SK-N-SH treated with all-trans-retinoic acid at 6 μM for 48 hours (cell line): Measurements from ENCODE around the gene CACNA1B.

Experiments used
- ATAC-seq: fragments of 200-7000 bp; cut with Tn5 transposase; 3 replicates; pipeline ENCODE4 v1.9.1; 2020; ENCODE audit warnings: mild to moderate bottlenecking, moderate library complexity
- ARNTL ChIP-seq: fragments of 450-650 bp; formaldehyde crosslinking; IDR thresholded peaks from 2 replicates; pipeline ENCODE4 v1.5.0; 2020; ENCODE audit warnings: low read depth, mild to moderate bottlenecking, moderate library complexity, borderline replicate concordance
- BACH2 ChIP-seq: fragments of 250-450 bp; sonication (Bioruptor Pico); IDR thresholded peaks from 2 replicates; pipeline ENCODE4 v1.9.0; 2021; ENCODE audit warnings: mild to moderate bottlenecking, borderline replicate concordance
- CSDC2 ChIP-seq: fragments of 250-450 bp; sonication (Bioruptor Pico); IDR thresholded peaks from 2 replicates; pipeline ENCODE4 v1.5.0; 2020; ENCODE audit warnings: mild to moderate bottlenecking, moderate library complexity
- ESRRG ChIP-seq: fragments of 250-450 bp; sonication (Bioruptor Pico); IDR thresholded peaks from 2 replicates; pipeline ENCODE4 v1.6.1; 2021; ENCODE audit warnings: mild to moderate bottlenecking
- ISL1 ChIP-seq: fragments of 250-450 bp; sonication (Bioruptor Pico); IDR thresholded peaks from 2 replicates; pipeline ENCODE4 v2.1.2; 2022; ENCODE audit warnings: mild to moderate bottlenecking, moderate library complexity
- OSR1 ChIP-seq: fragments of 250-450 bp; sonication (Bioruptor Pico); IDR thresholded peaks from 2 replicates; pipeline ENCODE4 v1.8.0; 2022; ENCODE audit warnings: moderate library complexity, mild to moderate bottlenecking, inconsistent platforms
- PPARA ChIP-seq: fragments of 250-450 bp; sonication (Bioruptor Pico); IDR thresholded peaks from 2 replicates; pipeline ENCODE4 v1.5.0; 2020; ENCODE audit warnings: mild to moderate bottlenecking, borderline replicate concordance
- RARB ChIP-seq: fragments of 250-450 bp; sonication (Bioruptor Pico); IDR thresholded peaks from 2 replicates; pipeline ENCODE4 v1.8.0; 2021; ENCODE audit warnings: mild to moderate bottlenecking, moderate library complexity
- SNAI2 ChIP-seq: fragments of 250-450 bp; sonication (Bioruptor Pico); IDR thresholded peaks from 2 replicates; pipeline ENCODE4 v1.5.0; 2020; ENCODE audit warnings: mild to moderate bottlenecking, moderate library complexity
- TCF4 ChIP-seq: fragments of 250-450 bp; sonication (Bioruptor Pico); IDR thresholded peaks from 2 replicates; pipeline ENCODE4 v1.8.0; 2021; ENCODE audit warnings: mild to moderate bottlenecking, moderate library complexity, borderline replicate concordance
- TOX ChIP-seq: fragments of 250-450 bp; sonication (Bioruptor Pico); IDR thresholded peaks from 2 replicates; pipeline ENCODE4 v1.8.0; 2021; ENCODE audit warnings: mild to moderate bottlenecking, moderate library complexity, borderline replicate concordance
- ZC3H10 ChIP-seq: fragments of 250-450 bp; sonication (Bioruptor Pico); IDR thresholded peaks from 2 replicates; pipeline ENCODE4 v1.5.1; 2021; ENCODE audit warnings: mild to moderate bottlenecking, moderate library complexity
- ZFP3 ChIP-seq: fragments of 250-450 bp; sonication (Bioruptor Pico); IDR thresholded peaks from 2 replicates; pipeline ENCODE4 v1.5.0; 2020; ENCODE audit warnings: mild to moderate bottlenecking, moderate library complexity
- ZFP30 ChIP-seq: fragments of 450-650 bp; formaldehyde crosslinking; IDR thresholded peaks from 2 replicates; pipeline ENCODE4 v1.5.0; 2022; ENCODE audit warnings: mild to moderate bottlenecking, moderate library complexity
- ZNF565 ChIP-seq: fragments of 450-650 bp; formaldehyde crosslinking; conservative IDR thresholded peaks from 2 replicates; pipeline ENCODE4 v1.5.0; 2020; ENCODE audit warnings: low read depth, mild to moderate bottlenecking, moderate library complexity
- ZNF70 ChIP-seq: fragments of 450-650 bp; formaldehyde crosslinking; IDR thresholded peaks from 2 replicates; pipeline ENCODE4 v1.5.0; 2020; ENCODE audit warnings: mild to moderate bottlenecking, moderate library complexity
- ZNF8 ChIP-seq: fragments of 450-650 bp; formaldehyde crosslinking; IDR thresholded peaks from 2 replicates; pipeline ENCODE4 v1.5.0; 2020; ENCODE audit warnings: mild to moderate bottlenecking, moderate library complexity
- TF ChIP-seq, protein P1 (sequence below): fragments of 250-450 bp; sonication (Bioruptor Pico); IDR thresholded peaks from 2 replicates; pipeline ENCODE4 v1.5.1; 2020; ENCODE audit warnings: low read depth, mild to moderate bottlenecking, moderate library complexity
- TF ChIP-seq, protein P2 (sequence below): fragments of 250-450 bp; sonication (Bioruptor Pico); IDR thresholded peaks from 2 replicates; pipeline ENCODE4 v1.5.1; 2021; ENCODE audit warnings: mild to moderate bottlenecking, moderate library complexity
- TF ChIP-seq, protein P3 (sequence below): fragments of 250-450 bp; sonication (Bioruptor Pico); IDR thresholded peaks from 2 replicates; pipeline ENCODE4 v1.8.0; 2021; ENCODE audit warnings: low read depth, mild to moderate bottlenecking, moderate library complexity, borderline replicate concordance
- TF ChIP-seq, protein P4 (sequence below): fragments of 250-450 bp; sonication (Bioruptor Pico); IDR thresholded peaks from 2 replicates; pipeline ENCODE4 v1.8.0; 2020; ENCODE audit warnings: mild to moderate bottlenecking, moderate library complexity, borderline replicate concordance
- TF ChIP-seq, protein P5 (sequence below): fragments of 250-450 bp; sonication (Bioruptor Pico); IDR thresholded peaks from 2 replicates; pipeline ENCODE4 v1.5.0; 2020; ENCODE audit warnings: mild to moderate bottlenecking, moderate library complexity

Gene CACNA1B

DNA sequence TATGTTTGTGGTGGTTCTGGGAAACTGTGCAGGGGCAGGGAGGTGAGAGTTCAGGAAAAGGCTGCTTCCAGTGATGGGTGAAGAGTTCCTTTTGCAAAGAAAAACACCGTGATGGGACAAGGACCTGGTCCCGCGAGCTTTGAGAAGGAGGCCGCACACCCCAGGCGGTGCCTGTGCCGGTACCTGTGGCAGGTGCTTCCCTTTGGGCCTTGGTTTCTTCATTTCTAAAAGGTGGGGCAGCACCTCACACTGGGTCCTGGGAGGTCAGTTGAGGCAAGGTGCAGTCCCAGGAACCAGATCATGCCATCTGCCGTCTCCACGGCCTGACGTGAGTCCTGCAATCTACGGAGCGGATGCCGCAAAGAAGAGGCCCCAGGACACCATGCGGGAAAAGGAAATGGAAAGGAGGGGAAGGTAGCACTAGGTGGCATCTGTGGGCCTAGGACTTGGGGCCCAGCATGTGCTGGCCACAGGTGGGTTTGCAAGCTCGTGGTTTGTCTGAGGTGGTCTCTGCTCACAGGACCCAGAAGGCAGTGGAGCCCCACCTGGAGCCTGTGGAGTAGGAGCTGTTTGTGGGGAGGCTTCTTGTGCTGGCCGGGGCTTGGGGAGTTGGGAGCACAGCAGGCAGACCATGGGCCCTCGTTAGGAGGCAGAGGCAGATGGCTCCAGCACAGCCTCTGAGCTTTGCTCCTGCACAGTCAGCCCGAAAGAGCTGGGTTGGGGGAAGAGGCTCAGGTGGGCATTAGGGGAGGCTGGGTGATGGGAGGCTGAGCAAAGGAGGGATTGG lies 131.6 kb downstream of the CACNA1B start:
- TF ChIP-seq CSDC2 (CRISPR knock-in tag) (no peak), OSR1 (CRISPR knock-in tag) (no peak), ESRRG (CRISPR knock-in tag) (no peak), ZNF8 (no peak), ZFP3 (CRISPR knock-in tag) (no peak), ZFP30 (CRISPR knock-in tag) (no peak), SNAI2 (CRISPR knock-in tag) (no peak), ZNF70 (CRISPR knock-in tag) (no peak), ARNTL (CRISPR knock-in tag) (no peak), RARB (CRISPR knock-in tag) (no peak)
- TF ChIP-seq, protein P1, sequence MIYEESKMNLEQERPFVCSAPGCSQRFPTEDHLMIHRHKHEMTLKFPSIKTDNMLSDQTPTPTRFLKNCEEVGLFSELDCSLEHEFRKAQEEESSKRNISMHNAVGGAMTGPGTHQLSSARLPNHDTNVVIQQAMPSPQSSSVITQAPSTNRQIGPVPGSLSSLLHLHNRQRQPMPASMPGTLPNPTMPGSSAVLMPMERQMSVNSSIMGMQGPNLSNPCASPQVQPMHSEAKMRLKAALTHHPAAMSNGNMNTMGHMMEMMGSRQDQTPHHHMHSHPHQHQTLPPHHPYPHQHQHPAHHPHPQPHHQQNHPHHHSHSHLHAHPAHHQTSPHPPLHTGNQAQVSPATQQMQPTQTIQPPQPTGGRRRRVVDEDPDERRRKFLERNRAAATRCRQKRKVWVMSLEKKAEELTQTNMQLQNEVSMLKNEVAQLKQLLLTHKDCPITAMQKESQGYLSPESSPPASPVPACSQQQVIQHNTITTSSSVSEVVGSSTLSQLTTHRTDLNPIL (CRISPR knock-in tag), result no peak
- TF ChIP-seq, protein P2, sequence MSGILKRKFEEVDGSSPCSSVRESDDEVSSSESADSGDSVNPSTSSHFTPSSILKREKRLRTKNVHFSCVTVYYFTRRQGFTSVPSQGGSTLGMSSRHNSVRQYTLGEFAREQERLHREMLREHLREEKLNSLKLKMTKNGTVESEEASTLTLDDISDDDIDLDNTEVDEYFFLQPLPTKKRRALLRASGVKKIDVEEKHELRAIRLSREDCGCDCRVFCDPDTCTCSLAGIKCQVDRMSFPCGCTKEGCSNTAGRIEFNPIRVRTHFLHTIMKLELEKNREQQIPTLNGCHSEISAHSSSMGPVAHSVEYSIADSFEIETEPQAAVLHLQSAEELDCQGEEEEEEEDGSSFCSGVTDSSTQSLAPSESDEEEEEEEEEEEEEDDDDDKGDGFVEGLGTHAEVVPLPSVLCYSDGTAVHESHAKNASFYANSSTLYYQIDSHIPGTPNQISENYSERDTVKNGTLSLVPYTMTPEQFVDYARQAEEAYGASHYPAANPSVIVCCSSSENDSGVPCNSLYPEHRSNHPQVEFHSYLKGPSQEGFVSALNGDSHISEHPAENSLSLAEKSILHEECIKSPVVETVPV (CRISPR knock-in tag), result no peak
- ATAC-seq, result no peak

DNA sequence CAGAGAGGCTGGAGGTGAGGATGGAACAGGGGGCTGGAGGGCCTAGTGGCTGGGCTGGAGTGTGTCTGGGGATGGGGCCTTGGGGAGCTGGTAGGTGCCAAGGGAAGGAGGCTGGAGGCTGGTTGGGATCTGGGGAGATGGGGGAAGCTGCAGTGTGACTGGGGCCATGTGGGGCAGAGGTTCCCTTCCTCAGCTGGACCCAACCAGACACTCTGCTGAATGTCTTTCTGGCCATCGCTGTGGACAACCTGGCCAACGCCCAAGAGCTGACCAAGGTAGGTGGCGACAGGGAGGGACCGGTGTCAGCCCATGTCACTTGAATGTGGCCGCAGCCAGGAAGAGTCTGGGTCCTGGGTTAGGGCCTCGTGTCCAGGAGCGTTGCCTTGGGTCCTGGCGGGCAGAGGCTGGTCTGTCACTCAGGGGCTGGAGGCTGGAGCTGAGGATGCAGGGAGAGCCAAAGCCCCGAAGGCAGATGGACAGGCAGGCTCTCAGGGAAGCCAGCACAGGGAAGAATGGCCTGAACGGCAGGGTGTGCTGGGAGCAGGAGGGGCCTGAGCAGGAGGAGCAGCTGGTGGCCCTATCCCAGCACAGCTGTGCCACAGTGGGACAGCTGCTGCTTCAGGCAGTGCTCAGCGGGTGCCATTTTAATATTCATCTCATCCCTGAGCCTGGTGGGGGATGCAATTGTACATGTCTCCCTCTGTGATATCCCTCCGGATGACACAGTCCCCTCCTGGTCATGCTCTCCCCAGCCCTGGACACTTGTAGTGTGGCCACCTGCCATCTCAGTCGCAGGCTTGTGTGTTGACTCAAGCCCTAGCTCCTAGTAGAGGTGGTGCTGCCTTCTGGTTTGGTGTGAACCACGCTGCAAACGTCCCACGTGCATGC lies 132.5 kb downstream of the CACNA1B start:
- ATAC-seq, result no peak
- TF ChIP-seq TOX (CRISPR knock-in tag), result no peak
- TF ChIP-seq ZFP3 (CRISPR knock-in tag), result no peak

DNA sequence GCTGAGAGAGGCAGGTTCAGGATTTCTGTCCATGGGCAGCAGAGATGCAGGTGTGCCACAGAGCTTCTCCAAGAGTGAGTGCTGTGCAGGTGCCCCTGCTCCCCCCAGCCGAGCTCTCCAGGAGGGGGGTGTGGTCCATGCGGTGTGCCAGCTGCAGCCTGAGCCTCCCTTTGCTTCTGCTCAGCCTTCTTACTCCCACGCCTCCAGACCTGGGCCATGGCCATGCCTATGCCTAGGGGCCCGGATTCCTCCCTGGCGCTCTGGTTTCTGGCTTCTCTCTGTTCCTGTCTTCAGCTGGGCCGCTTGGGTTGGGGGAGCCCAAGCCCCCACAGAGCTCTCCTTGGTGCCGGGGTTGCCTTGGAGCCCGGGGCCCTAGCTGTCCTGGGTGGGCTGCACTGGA lies 133.3 kb downstream of the CACNA1B start:
- TF ChIP-seq ZNF8 (no peak), PPARA (CRISPR knock-in tag) (no peak), SNAI2 (CRISPR knock-in tag) (no peak), RARB (CRISPR knock-in tag) (no peak), ZFP30 (CRISPR knock-in tag) (no peak), ESRRG (CRISPR knock-in tag) (no peak), TCF4 (no peak), CSDC2 (CRISPR knock-in tag) (no peak), ISL1 (CRISPR knock-in tag) (no peak), ZFP3 (CRISPR knock-in tag) (no peak), ARNTL (CRISPR knock-in tag) (no peak), ZC3H10 (CRISPR knock-in tag) (no peak), BACH2 (CRISPR knock-in tag) (no peak), ZNF70 (CRISPR knock-in tag) (no peak), ZNF565 (CRISPR knock-in tag) (no peak), TOX (CRISPR knock-in tag) (no peak)
- TF ChIP-seq, protein P3, sequence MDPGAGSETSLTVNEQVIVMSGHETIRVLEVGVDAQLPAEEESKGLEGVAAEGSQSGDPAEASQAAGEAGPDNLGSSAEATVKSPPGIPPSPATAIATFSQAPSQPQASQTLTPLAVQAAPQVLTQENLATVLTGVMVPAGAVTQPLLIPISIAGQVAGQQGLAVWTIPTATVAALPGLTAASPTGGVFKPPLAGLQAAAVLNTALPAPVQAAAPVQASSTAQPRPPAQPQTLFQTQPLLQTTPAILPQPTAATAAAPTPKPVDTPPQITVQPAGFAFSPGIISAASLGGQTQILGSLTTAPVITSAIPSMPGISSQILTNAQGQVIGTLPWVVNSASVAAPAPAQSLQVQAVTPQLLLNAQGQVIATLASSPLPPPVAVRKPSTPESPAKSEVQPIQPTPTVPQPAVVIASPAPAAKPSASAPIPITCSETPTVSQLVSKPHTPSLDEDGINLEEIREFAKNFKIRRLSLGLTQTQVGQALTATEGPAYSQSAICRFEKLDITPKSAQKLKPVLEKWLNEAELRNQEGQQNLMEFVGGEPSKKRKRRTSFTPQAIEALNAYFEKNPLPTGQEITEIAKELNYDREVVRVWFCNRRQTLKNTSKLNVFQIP (CRISPR knock-in tag), result no peak
- TF ChIP-seq, protein P1 (CRISPR knock-in tag), result no peak
- TF ChIP-seq, protein P4, sequence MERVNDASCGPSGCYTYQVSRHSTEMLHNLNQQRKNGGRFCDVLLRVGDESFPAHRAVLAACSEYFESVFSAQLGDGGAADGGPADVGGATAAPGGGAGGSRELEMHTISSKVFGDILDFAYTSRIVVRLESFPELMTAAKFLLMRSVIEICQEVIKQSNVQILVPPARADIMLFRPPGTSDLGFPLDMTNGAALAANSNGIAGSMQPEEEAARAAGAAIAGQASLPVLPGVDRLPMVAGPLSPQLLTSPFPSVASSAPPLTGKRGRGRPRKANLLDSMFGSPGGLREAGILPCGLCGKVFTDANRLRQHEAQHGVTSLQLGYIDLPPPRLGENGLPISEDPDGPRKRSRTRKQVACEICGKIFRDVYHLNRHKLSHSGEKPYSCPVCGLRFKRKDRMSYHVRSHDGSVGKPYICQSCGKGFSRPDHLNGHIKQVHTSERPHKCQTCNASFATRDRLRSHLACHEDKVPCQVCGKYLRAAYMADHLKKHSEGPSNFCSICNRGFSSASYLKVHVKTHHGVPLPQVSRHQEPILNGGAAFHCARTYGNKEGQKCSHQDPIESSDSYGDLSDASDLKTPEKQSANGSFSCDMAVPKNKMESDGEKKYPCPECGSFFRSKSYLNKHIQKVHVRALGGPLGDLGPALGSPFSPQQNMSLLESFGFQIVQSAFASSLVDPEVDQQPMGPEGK (CRISPR knock-in tag), result no peak
- TF ChIP-seq, protein P5, sequence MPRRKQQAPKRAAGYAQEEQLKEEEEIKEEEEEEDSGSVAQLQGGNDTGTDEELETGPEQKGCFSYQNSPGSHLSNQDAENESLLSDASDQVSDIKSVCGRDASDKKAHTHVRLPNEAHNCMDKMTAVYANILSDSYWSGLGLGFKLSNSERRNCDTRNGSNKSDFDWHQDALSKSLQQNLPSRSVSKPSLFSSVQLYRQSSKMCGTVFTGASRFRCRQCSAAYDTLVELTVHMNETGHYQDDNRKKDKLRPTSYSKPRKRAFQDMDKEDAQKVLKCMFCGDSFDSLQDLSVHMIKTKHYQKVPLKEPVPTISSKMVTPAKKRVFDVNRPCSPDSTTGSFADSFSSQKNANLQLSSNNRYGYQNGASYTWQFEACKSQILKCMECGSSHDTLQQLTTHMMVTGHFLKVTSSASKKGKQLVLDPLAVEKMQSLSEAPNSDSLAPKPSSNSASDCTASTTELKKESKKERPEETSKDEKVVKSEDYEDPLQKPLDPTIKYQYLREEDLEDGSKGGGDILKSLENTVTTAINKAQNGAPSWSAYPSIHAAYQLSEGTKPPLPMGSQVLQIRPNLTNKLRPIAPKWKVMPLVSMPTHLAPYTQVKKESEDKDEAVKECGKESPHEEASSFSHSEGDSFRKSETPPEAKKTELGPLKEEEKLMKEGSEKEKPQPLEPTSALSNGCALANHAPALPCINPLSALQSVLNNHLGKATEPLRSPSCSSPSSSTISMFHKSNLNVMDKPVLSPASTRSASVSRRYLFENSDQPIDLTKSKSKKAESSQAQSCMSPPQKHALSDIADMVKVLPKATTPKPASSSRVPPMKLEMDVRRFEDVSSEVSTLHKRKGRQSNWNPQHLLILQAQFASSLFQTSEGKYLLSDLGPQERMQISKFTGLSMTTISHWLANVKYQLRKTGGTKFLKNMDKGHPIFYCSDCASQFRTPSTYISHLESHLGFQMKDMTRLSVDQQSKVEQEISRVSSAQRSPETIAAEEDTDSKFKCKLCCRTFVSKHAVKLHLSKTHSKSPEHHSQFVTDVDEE (CRISPR knock-in tag), result no peak
- TF ChIP-seq, all 23 proteins: peak for 0
- ATAC-seq, result no peak
